Ecto neural progenitor cell (in vitro differentiated cells): ENCODE measurements around the gene EIF3M.
"Not testable (repeated sequence)": the region's sequence is repeated elsewhere in the genome, so short reads cannot be mapped to it uniquely, and the experiment has no call there.

Experiments used
- DNase-seq: peaks from one replicate; pipeline ENCODE4 v3.0.0-alpha.2; 2018; ENCODE audit warnings: low spot score

The EIF3M gene

DNA sequence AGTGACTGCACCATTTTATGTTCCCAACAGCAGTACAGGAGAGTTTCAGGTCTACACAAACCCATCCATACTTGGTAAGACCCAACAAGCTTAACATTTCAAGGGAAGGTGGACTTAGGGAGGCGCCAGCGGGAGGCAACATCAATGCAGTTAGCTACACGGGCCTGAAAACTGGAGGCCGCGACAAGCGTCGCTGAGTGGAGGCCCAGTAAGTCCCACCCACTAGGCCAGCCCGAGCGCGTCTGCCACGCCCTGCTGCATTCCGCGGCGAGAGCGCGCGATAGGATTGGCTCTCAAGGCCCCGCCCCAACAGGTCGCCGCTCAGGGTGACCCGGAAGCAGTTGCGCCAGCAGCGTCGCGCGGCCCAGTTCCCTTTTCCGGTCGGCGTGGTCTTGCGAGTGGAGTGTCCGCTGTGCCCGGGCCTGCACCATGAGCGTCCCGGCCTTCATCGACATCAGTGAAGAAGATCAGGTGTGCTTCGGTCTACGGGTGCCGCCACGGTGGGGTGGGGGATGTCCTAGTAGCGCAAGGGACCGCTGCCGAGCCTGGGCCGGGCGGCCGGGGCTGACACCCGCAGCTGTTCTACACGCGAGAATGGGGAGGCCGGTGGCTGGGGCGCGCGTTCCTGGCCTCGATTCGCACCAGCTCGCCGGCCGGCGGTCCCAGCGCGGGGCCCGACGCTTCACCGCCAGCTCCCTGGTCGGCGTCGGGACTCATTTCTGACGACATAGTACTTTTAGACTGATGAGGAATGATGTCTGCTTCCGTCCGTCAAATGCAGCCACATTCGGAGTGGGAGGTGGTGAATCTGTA, at the start of gene EIF3M:
Gene EIF3M (plus strand): TSS at position 373 of the 813 bp plus-strand sequence. CDS start 57 bp downstream, at position 430.
- DNase-seq: peak; percentile 97

DNA sequence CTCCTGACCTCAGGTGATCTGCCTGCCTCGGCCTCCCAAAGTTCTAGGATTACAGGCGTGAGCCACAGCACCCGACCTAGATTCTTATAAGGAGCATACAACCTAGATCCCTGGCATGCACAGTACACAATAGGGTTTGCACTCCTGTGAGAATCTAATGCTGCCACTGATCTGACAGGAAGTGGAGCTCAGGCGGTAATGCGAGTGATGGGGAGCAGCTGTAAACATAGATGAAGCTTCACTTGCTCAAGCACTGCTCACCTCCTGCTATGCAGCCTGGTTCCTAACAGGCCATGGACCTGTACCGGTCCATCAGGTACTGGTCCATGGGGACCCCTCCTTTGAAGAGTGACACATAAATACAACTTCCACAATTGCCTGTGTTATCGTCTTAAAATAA, 44.8 kb upstream of the EIF3M start:
- DNase-seq: no peak

DNA sequence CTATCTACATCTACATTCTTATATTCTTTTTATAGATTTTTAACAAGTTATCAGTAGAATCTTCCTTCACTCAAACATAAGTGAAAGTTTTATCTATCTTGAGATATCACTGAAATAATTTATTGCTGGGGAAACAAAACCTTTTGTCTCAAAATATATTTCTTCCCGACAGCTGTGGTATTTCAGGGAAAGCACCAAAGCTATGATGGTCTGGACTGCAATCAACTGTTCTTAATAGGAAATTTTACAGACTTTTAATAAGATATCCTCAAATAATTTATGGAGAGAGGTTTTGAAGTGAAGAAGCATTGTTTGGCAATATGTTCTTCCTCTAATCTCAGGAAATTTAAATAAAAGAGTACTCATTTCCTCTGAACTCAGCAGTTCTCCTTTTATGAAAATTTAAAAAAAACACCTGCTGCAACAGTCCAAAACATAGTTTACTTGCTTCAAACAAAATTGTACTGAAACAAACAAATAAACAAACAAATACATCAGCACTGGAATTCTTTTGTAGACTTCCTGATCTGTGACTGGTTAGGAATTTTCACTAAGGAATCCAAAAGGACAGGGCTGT, 33.9 kb upstream of the EIF3M start:
- no peak for DNase-seq

DNA sequence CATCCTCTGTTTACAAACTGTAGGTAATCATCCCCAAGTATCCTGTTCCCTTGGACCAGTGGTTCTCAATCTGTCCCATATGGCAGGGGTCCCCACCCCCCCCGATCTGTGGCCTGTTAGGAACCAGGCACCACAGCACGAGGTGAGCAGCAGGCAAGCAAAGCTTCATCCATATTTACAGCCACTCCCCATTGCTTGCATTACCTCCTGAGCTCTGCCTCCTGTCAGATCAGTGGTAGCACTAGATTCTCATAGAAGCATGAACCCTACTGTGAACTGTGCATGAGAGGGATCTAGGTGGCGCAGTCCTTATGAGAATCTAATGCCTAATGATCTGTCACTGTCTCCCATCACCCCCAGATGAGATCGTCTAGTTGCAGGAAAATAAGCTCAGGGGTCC, 33.4 kb upstream of the EIF3M start:
- no peak for DNase-seq

DNA sequence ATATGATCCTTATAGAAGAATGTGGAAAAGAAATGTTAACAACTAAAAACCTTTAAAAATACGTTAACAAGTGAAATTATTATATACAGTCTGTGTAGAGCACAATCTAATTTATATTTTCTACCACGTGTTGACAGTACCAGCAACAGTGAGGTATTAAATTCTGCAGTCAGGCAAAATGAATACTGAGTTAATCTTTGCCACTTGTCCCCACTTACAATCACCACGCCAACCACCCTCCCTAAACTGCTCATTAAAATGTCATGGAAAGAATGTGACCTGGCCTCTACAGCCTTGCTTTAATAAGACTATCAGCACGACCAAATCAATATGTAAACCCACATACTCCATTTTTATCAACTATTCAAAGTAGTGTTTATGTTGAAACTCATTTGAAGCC, 28.5 kb upstream of the EIF3M start:
- DNase-seq: no peak

DNA sequence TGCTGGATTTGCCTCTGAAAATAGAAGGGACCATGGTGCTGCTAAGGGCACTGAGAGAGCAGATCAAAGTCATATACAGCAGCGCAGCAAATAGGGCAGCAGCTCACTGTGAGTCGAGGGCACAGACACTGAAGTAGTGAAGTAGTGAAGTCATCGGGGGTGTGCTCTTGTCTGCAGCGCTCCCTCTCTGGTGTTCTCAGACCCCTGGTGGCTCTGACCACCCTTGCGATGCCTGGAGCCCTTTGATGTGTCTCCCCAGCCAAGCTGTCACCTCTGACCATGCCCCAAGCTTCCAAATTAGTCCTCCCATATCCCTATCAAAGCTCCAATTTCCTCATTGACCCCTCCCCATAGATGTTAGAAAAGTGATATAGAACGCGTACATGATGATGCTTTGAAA, 27.7 kb upstream of the EIF3M start:
- DNase-seq: no peak

DNA sequence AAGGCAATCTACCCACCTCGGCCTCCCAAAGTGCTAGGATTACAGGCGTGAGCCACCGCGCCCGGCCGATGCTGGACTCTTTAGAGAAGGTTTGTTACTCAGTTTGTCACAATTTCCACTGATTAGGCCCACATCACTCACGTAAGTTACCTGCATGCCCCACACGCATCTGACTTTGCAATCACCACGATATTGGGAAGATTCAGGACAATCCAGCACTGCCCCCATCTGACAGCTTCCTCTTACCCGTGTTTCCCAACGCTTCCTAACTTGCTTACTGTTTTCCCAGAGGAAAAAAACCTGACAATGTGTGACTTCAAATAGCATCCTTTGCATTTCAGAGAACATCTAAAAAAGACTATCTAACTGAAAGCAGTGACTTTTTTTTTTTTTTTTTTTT, 21.8 kb upstream of the EIF3M start:
- no peak for DNase-seq

DNA sequence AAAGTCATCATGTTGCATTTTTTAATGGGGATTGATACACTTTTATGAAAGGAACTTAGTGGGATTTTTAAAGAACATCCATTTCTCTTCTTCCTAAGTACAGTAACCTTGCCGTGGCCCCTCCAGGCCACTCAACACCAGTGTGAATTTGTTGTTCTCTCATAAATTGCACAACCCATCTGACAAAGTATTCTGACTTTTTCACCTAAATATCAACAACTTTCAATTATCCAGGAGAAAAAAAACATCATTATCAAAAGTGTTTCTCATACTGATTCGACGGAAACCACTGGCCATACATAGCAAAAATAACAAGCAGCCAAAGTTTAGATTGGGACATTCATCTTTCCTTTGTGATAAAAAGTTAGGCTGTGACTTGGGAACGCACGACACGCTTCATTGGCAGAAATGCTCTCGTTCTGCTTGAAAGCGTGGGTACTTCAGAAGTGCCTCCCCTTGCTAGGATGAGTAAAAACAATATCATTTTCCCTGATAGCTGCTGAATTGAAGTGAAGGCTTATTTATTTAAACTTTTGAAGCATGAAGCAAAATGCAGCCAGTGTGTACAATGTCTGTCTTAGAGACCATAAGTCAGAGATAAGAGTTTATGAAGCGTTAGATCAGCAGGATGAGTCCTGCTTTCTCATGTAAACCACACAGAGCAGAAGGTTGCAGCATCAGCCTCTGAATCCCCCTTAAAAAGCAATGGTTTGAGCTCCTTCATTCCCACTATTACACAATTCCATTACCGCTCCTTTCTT, 20.6 kb upstream of the EIF3M start:
- no peak for DNase-seq

DNA sequence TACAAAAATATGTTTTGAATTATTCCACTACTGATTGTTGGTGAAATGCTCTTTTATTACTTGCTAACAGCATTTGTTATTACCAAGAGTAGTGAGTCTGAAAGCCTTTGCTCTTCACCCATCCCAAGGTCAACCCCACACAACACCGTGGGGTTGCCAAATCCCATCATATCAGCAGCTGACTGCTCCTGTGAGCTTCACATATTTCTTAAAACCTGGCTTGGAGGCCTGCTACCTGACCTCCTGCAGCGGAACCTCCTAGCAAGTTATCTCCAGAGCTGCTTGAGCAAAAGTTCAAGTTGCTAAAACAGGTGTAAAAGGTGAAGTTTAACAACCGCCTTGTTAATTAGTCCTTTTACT, 20.1 kb upstream of the EIF3M start:
- no peak for DNase-seq

DNA sequence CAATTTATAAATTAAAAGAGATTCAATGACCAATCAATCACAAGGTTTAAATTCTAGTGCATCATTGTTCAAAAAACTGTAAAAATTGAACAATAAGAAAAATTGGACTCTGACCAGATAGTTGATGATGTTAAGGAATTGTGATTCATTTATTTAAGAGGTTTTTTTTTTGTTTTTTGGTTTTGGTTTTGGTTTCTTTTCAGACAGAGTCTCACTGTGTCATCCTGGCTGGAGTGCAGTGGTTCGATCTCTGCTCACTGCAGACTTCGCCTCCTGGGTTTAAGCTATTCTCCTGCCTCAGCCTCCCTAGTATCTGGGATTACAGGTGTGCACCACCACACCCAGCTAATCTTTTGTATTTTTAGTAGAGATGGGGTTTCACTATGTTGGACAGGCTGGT, 17.1 kb upstream of the EIF3M start:
- no peak for DNase-seq

DNA sequence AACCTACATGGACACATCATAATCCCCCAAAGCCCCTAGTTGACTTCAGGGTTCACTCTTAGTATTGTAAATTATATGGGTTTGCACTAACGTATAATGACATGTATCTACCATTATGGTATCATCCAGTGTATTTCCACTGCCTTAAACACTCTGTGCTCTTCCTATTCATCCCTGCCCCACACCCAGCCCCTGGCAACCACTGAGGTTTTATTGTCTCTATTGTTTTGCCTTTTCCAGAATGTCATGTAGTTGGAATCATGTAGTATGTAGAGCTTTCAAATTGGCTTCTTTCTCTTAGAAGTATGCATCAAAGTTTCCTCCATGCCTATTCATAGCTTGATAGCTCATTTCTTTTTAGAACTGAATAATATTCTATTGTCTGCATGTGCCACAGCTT, 16.5 kb upstream of the EIF3M start:
- no peak for DNase-seq

DNA sequence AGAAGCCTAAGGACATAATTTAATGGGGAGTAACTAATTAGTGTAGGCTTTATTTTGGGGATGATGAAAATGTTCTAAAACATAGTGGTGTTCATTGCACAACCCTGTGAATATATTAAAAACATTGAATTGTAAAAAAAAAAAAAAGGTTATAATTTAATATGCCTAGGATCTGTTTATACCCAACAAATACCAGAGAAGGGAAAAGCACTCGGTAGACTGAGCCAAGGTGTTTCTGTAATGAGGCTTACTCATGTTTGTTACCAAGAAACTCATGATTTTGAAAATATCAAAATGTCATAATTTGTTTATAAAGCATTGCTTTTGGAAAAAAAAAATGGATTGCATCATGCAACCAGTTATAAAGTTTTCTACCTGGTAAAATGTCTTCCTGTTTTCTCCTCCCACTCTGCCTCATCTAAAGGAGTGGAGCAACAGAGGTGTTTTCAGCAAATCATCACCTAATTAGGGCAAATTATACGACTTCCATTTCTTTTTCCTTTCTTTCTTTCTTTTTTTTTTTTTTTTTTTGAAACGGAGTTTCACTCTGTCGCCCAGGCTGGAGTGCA, 14.2 kb upstream of the EIF3M start:
- no peak for DNase-seq

DNA sequence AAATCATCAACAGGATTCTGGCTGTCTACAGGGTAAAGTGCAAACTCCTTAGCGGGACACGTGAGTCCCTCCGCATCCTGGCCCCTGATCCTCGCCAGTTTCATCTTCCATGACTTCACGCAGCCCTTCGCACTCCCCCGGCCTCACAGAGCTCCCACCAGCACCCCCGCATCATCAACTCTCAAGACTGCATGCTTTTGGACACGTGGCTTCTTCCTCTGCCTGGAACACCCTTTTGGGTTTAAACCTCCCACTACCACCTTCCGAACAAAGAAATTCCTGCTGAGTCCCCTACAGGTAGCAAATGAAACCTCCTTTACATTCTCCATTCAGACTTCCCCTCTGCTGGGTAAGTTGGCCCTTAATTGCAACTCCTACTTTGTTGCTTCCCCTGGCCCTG, 12.6 kb upstream of the EIF3M start:
- no peak for DNase-seq

DNA sequence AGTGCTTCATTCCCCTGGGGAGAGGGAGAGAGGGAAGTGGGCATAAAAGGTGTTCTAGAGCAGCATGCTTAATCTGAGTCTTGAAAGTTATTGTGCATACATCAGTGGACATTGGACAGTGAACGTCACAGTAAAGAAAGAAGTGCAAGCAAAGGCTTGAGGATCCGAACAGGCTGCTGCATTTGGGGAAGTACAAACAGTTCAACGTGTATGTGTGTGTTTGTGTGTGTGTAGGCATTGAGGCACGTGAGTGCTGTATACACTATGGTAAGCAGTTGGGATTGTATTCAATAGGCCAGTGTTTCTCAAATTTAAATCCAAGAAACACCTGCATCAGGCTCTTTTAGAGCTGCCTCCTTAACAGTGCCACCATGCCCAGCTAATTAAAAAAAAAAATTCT, 10.4 kb upstream of the EIF3M start:
- no peak for DNase-seq

DNA sequence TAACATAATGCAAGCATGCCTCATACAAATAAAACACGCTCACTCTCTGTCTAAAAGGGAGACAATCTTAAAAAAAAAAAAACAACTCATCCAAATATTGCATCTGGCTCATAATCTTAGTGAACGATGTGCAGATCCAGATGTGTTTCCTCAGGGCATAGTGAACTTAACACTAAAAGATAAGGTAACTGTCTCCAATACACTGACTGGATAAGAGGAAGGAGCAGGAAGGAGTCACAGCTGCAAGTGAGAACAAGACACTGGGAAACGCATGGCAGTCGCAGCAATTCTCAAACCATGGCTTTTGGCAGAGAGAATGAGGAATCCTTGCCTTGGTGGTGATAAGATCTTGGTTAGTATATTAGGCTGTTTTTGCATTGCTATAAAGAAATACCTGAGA, 9.2 kb upstream of the EIF3M start:
- no peak for DNase-seq

DNA sequence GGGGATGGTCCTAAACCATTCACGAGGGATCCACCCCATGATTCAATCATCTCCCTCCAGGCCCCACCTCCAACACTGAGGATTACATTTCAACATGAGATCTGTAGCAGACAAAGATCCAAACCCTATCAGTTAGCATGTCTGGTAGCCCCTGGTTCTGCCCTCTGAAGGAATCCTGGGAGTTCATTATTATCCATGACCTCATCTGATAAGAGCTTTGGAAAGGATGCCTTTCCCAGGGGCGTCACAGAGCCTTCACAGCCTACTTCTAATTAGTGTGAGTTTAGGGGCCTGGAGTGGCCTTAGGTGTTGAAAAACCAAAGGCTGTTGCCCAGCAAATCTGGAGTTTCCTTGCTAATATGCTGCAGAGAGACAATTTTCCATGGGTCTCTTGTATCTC, 8.6 kb upstream of the EIF3M start:
- DNase-seq: no peak

DNA sequence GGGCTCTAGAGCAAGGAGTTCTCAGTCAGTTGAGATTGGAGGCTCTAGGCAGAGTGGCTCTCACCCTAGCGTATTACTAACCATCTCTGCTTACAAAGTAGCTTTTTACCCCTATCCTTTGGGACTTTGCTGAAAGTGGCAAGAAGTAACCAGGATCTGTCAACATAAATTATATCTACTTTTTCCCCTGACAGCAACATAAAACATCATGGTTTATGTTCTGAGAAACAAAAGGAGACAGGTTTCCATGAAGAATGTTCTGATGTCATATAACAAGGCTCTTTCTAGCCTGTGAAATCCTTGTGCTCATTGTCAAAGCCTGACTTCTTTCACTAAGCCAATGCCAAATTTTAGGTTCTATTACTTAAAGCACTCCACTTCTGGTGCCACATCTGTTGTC, 7.2 kb upstream of the EIF3M start:
- no peak for DNase-seq

DNA sequence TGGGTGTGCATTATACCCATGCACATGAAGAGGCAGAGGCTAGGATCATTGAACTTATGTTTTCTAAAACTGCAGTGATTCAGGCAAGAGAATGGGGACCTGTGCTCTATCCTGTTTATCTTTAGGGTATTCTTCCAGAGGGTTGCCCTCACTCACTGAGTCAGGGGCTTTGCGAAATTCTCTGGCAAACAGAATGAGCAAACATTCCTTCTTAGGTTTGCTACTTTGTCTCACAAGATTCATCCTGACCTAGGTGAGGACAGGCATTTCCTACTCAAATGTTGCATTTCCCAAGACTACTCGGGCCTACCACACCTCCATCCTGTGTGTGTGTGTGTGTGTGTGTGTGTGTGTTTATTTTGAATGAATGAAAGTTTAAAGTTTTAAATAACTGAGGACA, 2.7 kb upstream of the EIF3M start:
- no peak for DNase-seq

DNA sequence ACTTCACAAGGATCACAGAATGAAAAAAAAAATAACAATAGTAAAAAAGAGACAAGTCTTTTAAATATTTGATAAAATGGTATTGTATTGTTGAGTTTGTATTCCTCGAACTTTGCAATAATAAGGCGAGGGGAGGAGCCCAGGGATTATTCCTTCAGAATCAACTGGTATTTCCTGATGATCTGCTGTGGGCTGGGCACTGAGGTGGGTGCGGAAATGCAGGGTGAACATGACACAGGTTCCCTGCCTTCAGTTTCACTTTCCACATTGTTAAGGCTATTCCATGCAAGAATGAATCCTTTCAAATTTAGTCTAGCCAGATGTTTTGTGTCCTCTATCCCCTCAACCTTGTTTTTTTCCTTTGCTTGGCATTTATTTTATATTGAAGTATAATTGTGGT, 2.1 kb upstream of the EIF3M start:
- DNase-seq: no peak

DNA sequence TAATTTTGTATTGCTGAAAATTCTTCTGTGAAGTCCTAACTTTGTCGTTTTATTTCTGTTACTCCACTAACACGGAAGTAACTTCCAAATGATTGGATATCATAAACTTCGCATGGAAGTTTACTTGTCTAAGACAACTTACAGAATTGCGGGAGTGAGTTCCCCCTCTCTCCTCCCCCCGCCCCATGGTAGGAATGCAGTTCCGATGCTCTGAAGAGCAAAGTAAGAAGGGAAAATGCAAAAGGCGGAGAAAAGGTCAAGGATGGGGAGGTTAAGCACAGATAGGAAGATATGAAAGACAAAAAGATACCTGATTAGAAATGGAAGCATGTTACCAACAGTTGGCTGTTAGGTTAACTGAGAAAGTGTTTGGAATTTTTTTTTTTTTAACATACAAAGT, 1.3 kb downstream of the EIF3M start:
- DNase-seq: no peak

DNA sequence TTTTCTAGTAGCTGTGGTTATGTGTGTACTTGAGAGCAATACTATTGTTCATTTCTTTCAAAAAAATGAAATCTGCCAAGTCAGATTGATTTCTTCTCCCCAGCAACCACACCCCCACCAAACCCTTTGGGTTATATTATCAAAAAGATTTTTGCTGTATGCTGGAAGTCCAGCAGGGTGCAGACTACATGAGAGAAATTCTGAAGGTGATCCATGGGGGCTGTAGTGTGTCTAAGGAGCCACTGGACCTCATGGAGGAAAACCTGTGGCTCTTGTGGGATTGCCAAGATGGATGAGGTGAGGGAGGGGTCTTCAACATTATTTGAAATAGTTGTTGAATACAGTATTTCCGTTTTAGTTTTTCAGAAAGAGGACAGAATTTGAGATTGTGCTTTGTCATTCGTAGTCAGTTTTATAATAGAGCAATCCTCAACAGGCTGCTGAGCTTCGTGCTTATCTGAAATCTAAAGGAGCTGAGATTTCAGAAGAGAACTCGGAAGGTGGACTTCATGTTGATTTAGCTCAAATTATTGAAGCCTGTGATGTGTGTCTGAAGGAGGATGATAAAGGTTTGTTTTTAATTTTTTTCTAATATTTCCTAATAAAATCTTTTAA, 3.1 kb downstream of the EIF3M start:
- DNase-seq: no peak

DNA sequence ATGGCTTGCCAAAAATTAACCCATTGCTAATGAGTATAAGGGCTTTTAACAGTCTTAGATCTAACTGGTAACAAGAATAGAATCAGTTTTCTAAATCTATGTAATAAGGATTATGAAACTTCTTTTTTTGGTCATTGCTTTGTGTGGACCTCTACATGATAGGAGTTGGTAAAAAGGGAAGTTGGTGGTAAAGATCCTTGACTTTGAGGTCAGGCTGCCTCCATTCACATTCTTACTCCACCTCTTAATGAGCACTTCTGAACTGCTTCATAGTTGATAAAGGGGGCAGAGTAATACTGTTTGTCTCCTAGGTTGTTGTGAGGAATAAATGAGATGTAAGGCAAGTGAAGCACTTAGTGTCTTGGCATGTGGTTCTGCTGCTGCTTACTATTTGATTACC, 10.6 kb downstream of the EIF3M start:
- no peak for DNase-seq

DNA sequence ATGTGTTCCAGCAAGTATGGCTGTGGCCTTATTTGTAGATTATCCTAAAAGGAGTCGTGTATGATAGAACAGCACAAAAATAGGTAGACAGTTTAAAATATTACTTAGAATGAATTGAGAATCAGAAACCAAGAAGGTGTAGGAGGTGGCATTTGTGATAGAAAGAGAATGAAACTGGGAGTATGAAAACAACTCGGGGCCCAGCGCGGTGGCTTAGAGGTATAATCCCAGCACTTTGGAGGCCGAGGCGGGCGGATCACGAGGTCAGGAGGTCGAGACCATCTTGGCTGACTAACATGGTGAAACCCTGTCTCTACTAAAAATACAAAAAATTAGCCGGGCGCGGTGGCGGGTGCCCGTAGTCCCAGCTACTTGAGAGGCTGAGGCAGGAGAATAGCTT, 12.5 kb downstream of the EIF3M start:
- DNase-seq: not testable (repeated sequence)
